ENCODE results near the gene OR52N2.
A peak's percentile ranks its signal among the peaks of the same experiment; 100 is the strongest.

Gene OR52N2

DNA sequence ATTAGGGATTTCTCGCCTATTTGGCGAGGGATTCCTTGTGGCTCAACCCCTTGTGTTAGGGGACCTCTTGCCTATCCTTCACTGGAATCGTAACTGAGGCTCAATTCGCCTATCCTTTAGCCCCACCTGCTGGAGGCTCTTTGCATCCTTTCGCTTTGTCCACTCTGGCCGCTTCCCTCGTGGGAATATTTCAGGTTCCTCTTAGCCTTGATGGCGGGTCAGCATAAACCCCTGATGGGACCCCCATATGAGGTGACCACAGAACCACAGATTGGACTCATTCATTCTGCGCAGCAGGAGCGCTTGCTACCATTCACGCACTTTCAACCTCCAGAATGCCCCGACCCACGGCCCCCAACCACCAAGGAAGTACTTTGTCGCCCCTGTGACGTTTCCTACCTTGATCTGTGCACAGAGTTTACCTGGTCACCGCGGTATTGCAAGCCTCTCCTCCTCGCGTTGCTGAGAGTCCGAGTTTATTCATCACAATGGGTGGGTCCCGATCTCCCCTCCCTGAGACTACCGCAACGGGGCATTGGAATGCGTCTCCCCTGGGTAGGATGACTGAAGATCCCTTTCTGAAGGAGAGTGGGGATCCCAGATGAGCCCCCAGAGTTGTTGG is at the start of gene OR52N2:
TSS of gene OR52N2 (plus strand) at position 425 of the 622 bp plus-strand sequence. CDS start 11,412 bp downstream, outside the sequence.
- peak; percentile 91 for DNase-seq

DNA sequence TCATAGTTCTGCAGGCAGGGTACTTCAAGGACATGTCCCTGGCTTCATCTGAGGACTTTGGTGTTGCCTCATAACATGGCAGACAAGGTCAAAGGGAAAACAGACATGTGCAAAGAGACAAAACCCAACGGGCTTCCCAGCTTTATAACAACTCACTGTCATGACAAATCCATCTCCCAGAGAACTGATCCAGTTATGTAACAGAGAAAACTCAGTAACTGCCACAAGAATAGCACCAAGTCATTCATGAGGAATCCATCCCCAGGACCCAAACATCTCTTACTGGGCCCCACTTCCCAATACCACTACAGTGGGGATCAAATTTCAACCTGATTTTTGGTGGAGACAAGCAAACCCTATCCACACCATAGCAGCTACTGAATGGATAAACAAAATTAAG is 41.7 kb upstream of the OR52N2 start:
- DNase-seq, result no peak

DNA sequence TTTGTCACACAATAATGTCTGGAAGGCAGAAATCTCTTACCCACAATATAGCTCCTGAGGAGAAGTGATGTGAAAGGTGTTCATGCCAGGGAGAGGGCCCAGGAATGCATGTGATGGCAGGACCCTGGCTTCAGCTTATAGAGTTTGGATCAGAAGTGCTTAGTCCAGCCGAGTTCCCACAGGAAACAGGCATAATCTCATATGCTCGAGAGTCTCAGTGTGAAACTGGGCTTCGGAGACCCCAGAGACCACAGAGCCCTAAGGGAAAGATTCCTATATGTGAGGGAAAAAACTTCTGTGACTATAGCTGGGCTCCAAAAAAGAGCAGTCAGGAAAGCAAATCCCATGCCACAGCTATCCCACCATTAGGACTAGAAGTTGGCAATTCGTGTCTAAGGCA is 25.5 kb upstream of the OR52N2 start, which contains the start of gene OR52N5:
TSS of gene OR52N5 (minus strand) at position 101 of the 400 bp plus-strand sequence. CDS start 4,721 bp downstream, outside the sequence.
- no peak for DNase-seq

DNA sequence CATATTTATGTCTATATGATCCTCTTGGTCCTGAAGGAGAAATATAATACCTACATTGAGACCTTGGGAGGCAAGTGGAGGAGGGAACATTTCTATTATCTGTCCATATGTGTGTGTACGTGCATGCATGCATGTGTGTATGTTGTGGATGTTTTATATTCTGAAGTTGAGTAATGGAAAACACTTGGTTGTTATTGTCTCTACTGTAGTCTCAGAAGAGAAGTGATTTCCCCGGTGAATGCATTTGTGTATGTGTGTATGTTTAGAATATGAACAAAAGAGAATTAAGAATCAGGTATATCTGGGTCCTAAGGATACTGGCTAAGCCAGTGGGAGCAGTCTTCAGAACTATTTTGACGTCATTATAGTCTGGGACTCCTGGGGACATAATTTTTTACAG is 17.6 kb upstream of the OR52N2 start, which contains the start of gene OR52N1:
TSS of gene OR52N1 (minus strand) at position 101 of the 400 bp plus-strand sequence. CDS start 2,449 bp downstream, outside the sequence.
- DNase-seq, result no peak

DNA sequence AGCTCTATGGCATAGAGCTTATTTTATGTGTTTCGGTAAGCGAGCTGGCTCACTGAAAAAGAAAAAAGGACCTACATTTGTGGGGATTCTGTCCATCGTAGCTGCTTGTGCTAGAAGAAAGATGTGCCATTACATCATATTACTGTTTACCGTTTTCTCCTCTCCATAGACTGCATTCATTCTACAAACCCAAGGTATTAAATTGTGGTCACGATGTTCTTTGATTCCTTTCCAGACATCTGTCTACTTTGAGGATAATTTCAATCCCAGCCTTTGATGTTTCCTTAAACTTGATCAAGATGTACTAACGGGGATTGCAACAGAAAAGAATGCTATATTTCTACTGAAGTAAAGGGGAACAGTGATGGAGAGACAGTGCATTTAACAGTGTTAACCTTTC is 12.2 kb upstream of the OR52N2 start:
- DNase-seq, result no peak

DNA sequence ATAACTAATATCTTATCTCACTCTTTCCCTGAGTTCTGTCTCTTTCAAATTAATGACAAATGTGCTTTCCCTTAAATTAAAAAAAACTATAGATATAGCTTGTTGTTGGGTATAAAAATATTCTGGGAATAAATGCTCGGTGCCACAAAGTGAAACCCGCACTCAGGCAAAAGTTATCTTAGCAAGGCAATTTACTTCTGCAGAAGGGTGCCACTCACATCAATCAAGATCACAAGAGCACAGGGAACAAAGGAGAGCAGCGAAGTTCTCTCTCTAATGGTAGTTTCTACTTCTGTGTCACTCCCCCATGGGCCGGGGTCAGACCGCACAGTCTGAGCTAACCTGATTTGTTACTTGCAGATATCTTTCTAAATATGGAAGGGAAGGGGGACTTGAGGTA is 4.7 kb upstream of the OR52N2 start:
- DNase-seq, result no peak

DNA sequence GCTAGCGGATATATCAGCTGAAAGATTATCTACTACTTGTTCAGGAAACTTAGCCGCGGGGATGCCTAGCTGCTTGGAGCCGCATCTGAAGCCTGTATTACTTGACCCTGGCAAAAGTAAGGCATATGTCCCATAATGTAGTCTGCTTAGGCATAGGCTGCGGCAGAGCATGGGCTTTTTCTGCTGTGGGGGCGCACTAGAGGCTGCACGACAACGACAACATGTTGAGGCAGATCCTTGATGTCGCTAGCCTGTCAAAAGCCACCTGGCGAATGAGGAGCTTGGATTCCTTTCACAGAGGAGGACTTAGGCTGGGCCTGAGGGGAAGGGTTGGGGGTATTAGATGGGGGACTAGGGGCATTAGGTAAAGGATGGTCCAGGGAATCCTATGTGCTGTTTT is 1.1 kb upstream of the OR52N2 start:
- no peak for DNase-seq

DNA sequence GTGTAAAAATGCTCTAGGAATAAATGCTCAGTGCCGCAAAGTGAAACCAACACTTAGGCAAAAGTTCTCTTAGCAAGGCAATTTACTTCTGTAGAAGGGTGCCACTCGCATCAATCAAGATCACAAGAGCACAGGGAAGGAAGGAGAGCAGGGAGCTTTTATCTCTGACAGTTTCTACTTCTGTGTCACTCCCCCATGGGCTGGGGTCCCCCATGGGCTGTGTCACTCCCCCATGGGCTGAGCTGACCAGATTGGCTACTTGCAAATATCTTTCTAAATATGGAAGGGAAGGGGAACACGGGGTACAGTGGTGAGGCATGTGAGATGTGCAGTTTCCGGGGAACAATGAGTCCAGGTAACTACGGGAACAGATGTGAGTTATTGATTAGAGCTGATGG is 397 bp downstream of the OR52N2 start:
- peak; percentile 69 for DNase-seq

DNA sequence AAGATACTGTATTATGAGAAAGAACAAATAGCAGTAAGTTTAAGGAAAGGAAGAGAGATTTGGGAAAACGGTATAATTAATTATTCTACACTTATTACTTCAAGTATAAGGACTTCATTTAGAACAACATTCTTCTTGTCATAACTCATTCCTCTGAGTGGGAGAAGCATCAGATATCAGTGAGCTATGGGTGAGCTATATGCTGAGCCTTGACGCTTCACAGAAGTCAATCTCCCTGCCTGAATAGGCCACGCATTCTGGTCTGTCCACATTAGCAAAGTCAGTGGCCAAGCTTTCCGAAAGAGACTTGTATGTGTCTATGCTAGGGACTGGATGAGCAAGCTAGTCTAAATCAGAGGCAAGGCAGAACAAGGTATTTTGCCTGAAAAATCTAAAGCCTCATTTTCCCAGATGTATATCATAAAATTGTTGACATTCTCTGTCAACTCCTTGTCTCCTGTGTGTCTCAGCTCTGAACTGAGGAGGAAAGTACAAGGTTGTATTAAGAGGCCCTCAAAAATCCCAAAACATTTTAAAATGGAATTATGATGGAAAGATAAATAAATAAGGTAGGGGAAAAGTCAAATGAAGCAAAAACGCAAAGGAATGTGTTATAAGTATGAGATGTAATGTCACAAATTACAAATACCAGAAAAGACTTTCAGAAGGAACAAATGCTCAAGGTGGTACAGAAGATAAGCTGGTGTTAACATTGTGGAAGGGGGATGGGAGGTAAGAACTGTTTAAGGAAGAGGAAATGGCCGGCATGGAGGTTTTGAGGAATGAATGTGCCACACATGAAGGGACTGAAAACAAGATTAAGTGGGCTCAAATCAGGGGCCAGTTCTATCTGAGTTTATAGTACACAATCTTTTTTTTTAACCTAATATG is 1.4 kb downstream of the OR52N2 start:
- peak; percentile 7 for DNase-seq

DNA sequence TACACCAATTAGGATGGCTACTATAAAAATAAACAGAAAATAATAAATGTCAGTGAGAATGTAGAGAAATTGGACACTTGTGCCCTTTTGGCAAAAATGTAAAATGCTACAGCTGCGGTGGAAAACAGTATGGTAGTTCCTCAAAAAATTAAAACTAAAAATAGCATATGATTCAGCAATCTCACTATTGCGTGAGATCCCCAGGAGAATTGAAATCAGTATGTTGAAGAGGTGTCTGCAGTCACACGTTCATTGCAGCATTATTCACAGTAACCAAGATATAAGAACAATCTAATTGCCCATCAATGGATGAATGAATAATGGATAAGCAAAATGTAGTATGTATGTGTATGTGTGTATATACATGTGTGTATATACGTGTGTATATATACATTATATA is 6.8 kb downstream of the OR52N2 start:
- DNase-seq, result no peak

DNA sequence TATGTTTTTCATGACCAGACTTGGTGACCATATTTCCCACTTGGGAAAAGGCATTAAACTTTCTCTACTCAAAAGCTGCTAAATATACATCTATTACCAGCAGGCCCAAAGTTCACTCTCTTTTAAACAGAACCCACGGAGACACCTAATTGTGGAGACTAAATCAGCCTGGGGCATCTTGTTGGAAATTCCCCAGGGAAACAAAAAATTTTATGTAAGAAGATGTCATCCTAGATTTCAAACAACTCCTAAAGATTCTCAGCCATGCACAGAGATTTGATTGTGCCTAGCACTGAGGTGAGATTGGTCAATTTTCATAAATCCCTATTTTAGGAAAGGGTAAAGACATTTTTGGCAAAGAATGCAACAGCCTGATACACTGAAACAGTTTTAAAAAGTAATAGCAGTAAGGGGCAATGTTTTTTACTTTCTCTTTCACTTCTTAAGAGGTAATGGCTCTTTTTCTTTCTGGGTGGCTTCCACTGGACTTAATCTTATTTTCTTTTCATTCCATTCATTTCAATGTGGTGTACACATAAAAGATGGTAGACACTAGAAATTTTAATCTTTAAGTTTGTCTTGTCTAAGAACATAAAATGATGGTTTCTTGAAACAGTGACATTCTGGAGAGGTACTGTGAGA is 9.6 kb downstream of the OR52N2 start:
- peak; percentile 10 for DNase-seq

DNA sequence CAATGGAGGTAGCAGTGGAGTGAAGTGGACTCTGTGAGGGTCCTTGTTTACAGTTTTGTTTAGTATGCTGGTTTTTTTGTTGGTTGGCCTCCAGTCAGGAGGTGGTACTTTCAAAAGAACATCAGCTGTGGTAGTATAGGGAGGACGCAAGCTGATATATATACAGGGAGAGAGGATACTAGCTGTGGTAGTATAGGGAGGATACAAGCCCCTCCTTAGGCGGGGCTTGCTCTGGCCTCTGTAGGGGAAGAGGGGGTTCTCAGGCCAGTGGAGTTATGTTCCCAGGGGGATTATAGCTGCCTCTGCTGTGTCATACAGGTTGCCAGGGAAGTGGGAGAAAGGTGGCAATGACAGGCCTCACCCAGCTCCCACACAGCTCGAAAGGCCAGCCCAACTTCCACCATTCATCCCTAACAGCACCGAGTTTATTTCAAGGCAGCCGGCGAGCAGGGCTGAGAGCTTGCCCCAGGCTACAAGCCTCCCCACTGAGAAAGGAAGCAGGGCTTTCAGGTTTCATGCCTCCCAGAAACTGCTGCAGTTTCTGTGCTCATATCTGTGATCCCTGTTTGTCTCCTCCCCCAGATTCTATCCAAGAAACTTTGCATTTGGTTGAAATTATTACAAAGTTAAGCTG is 22.6 kb downstream of the OR52N2 start:
- DNase-seq, result no peak

DNA sequence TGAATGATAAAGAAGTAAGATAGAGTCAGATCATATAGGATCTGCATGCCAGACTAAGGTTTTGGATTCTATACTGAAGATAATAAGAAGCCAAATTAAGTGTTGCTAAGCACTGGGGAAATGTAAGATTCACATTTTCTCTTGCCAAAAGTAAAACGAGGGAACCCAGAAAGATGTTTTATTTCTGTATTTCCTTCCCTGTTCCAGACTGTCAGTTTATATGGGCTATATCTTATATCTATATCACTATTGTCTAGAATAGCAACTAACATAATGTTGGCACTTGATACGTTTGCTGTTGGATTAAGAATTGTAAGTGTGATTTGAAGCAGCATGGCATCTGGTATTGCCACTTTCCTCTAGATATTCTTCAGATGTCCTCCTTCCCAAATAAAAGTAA is 24.7 kb downstream of the OR52N2 start:
- no peak for DNase-seq

DNA sequence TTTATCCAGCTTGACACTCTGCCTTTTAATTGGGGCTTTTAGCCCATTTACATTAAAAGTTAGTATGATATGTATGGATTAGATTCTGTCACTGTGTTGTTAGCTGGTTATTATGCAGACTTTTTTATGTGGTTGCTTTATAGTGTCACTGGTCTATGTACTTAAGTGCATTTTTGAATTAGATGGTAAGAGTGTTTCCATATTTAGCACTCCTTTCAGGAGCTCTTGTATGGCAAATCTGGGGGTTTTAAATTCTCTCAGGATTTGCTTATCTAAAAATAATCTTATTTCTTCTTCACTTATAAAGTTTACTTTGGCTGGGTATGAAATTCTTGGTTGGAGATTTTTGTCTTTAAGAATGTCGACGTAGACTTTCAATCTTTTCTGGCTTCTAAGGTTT is 29.0 kb downstream of the OR52N2 start:
- no peak for DNase-seq

DNA sequence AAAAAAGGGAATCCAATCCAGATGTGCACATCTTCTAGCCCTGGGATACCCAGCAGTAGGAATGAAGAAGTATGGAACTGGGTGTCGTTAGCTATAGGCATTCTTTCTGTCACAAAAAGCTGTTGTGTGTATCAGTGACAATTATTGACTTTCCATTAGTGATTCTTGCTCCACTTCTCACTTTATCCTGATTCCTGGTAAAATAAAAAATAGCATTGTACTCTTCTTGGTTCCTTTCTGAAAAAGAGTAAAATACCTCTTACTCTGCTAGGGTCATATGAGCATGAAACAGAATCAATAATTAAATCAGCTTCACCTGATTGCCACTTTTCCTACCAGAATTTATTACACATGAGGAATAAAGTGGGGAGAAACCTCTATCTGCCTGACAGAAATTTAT is 33.1 kb downstream of the OR52N2 start, which contains the start of gene OR52E6:
TSS of gene OR52E6 (minus strand) at position 101 of the 400 bp plus-strand sequence. CDS start at position 101, 0 bp downstream.
- no peak for DNase-seq

DNA sequence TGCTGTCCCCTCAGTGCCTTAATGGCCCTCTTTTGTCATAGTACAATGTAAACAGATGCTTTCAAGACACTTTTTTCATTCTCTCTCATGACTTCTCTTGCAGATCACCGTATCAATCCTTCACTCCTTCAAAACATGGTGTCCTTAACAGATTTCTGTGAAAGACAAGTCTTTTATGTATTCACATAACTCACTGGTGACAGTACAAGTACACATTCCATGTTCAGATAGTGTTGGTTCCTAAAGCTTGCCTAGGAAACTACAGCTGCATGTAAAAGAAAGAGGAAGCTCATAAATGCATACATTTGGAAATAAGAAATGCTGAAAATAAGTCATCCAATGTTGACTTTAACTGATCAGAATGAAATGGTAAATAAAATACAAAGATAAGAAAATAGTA is 38.0 kb downstream of the OR52N2 start:
- DNase-seq, result no peak

DNA sequence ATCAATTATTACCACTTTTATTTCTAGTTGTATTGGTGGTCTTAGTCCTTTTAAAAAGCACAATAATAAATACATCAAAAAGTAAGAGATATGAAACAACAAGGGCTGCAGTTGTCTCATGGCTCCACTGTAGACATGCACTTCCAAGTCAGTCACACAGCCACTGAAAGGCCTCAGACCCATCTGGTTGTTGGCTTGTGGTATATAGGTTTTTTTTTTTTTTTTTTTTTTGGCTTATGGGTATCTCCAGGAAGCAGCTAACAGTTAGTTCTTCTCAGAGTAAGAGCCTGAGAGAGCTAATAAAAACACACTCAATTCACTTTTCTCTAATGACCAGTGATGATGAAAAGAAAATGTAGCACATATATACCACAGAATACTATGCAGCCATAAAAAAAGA is 39.0 kb downstream of the OR52N2 start:
- DNase-seq, result no peak

DNA sequence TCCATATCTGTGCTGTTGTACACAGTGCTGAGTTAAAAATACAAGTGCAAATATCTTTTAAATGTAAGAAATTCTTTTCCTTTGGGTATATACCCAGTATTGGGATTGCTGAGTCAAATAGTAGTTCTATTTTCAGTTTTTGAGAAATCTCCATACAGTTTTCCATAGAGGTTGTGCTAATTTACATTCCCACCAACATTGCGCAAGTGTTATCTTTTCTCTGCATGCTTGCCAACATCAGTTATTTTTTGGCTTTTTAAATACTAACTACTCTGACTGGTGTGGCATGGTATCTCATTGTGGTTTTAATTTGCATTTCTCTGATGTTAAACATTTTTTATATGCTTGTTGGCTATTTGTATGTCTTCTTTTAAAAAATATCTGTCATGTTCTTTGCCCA is 42.3 kb downstream of the OR52N2 start:
- DNase-seq, result no peak

DNA sequence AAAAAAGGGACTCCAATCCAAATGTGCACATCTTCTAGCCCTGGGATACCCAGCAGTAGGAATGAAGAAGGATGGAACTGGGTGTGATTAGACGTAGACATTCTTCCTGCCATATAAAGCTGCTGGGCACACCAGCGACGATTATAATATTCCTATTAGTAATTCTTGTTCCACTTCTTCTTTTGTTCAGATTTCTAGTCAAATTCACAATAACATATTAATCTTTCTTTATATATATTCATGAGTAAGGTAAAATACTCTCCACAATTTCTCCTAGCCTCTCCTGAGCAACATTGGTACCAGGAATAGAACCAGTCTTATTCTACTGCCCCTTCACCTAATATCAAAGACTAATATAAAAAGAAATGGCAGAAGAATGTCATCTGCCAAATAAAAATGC is 48.9 kb downstream of the OR52N2 start, which contains the start of gene OR52E8:
TSS of gene OR52E8 (minus strand) at position 101 of the 400 bp plus-strand sequence. CDS start at position 101, 0 bp downstream.
- DNase-seq, result no peak

DNA sequence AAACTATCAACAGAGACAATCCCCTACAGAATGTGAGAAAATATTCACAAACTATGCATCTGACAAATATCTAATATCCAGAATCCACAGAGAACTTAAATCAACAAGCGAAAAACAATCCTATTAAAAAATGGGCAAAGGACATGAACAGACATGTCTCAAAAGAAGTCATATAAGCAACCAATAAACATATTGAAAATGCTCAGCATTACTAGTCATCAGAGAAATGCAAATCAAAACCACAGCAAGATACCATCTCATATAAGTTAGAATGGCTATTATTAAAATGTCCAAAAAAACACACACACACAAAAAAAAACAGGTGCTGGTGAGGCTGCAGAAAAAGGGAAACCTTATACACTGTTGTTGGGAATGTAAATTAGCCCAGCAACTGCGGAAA is 57.1 kb downstream of the OR52N2 start:
- no peak for DNase-seq
